H54 (cell line): ENCODE data around the gene LATS2.

ENCODE experiments used
- DNase-seq: peaks from one replicate; pipeline ENCODE4 v3.0.0; 2011; ENCODE audit warnings: low spot score, mixed read lengths; ENCODE audit not compliant: insufficient read length
- FAIRE-seq: peaks from 3 replicates; lab custom pipeline; 2011; peaks lifted over from hg19 to GRCh38; lab: Jason Lieb, UNC
- POLR2A ChIP-seq: IDR thresholded peaks from 2 replicates; pipeline ENCODE4 v1.6.1; 2011; ENCODE audit warnings: low read depth, mild to moderate bottlenecking, low read length

LATS2 gene

DNA sequence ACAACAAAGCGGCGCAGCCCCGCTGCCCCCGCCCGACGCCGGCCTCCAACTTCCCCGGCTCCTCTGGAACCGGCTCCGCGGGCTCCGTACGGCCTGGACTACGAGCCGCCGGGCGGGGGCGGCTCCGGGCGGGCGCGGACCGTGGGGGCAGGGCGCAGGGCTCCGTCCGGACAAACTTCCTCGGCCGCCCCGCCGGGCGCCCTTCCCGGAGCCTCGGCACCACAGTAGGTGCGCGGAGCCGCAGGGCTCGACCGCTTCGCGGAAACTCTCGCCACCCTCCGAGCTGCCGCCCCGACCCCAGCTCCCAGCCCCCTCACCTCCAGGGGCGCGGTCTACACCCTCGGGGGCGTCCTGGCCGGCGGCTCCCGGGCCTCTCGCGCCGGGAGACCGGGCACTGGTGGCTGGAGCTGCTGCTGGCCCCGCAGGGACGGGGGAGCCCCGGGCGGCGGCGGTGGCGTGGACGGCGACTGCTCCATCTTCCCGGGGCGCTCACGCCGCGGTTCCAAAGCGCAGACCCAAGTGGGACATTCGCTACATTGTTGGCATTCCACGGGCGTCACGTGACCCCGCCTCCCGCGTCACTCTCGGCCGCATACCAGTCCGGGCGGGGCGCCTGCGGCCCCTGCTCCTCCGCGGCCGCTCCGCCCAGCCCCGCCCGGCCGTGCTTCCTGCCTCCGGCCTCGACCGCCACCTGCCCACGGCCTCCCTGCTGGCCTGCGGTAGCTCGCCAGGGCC is at the start of gene LATS2:
Gene LATS2, minus strand, starts transcription at position 558 of the 735 bp plus-strand sequence. CDS start 15,560 bp downstream, outside the sequence.
- DNase-seq (peak; percentile 79), FAIRE-seq (no peak)
- peak; percentile 95 for TF ChIP-seq POLR2A

DNA sequence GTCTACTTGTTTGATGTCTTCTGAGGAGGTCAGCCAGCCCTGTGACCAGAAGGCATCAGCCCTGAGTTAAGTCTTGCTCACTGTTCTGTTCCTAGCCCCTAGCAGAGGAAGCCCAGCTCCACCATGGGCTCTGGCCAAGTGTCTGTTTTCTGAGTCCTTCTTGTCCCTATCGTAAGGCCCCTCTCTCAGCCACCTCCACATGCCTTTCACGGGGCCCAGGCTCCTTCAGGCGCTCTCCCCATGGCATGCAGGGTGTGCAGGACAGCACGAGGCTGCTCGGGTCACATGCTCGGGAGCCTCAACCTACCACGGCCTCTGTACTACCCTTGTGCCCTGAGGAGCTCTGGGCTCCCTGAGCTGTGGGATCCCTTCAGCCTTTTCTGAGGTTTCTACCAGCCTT is 47.8 kb upstream of the LATS2 start:
- DNase-seq (no peak), FAIRE-seq (no peak)
- no peak for TF ChIP-seq POLR2A

DNA sequence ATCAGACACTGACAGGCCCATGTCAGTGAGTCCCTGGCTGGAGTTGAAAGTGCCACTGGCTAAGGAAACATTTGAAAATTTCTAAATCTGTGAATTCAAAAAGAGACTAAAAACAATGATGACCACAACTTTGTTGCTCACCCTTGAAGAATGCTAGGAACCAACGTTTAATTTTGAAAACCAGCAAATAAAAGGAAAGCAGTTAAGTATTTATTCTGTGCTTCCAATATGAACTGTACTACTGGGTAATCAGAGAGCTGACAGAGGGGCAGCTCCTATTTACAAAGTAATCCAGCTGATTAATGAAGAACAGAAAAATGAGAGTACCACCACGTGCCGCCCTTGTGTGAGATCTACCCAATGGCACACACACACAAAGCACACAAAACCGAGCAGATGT is 44.7 kb upstream of the LATS2 start:
- no peak for FAIRE-seq
- DNase-seq: peak; percentile 20
- no peak for TF ChIP-seq POLR2A

DNA sequence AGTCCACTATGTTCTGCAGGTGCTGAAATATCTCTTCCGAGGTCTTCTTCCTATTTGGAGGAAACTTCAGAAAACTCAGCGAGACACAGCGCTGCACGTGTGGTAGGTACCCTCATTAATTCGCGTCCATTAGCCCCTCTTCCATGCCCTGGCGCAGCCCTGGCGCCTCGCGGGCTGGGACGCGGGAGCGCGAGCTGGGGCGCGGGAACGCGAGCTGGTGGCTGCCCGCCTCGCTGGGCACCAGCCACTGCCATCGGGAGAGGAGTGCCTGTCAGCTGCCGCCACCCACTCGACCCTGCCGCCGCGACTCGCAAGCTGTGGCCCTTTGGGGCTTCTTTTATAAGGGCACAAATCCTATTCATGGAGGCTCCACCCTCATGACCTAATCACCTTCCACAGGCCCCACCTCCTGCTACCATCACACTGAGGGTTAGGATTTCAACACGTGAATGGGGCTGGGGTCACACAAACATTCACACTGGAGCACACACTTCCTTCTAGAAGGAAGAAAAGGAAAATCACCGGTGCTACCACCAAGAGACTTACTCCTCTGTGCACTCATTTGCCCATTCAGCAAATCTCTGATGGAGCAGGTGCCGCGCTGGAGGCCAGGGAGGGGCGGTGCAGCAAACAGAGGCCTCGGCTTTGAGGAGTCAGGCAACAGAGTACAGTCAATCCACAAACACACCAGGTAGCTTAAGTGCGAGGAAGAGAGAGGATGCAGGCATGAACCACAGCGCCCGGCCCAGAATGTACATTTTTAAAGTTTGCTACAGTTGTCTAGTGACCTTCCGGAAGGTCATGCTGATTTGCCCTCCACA is 43.0 kb upstream of the LATS2 start:
- TF ChIP-seq POLR2A: no peak
- DNase-seq (no peak), FAIRE-seq (no peak)

DNA sequence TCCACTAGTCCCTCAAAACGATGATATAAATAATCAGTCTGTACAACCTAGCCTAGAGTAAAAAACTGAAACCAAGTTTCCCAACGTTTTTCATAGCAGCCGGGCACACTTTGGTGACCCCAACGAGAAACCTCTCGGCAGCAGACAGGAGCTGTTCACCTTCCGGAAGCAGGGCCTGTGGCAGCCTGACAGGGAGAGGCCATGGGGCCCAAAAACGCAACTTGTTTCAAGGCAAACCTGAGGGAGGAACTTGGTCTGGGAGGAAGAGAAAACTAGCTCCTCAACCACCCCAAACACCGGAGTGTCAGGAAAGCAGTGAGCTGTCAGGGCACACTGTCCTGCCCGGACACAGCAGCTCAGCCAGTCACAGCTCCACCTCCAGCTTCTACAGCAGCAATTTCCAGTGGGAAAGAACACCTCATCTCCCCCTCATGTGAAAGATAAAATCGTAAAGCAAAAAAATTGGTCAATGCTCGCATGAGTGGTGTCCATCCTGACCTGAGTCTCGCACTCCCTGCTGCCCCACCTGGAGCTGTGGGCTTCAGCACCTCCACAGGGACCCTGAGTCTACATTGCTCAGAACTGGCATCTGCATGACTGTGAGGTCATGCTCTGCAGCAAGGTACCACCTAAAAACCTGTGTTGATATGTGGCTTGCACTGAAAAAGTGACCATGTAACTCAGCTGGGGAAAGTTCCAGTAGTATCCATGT is 40.6 kb upstream of the LATS2 start:
- TF ChIP-seq POLR2A: no peak
- FAIRE-seq (no peak), DNase-seq (no peak)

DNA sequence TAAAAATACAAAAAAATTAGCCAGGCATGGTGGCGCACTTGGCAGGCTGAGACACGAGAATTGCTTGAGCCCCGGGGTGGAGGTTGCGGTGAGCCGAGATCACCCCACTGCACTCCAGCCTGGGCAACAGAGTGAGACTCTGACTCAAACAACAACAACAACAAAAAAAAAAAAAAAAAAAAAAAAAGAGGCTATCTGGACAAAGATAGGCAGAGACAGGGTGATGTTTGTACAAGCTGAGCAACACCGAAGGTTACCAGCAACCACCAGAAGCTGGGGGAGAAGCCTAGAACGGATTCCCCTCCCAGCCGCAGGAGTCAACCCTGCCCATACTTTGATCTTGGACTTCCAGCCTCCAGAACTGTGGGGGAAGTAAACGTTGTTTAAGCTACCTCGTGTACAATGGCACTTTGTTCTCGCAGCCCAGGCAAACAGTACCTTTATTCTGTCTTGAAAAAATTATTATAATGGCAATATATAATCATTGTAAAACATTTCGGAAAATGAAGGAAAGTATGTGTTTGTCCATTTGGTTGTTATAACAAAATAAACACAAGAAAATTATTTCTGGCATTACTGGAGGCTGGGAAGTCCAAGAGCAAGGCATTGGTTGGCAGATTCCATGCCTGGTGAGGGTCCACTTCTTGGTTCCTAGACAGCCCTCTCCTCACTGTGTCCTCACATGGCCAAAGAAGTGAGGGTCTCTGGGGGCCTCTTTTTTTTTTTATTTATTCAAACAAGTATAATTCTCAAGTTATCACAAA is 39.8 kb upstream of the LATS2 start:
- TF ChIP-seq POLR2A: no peak
- DNase-seq: no peak
- no peak for FAIRE-seq

DNA sequence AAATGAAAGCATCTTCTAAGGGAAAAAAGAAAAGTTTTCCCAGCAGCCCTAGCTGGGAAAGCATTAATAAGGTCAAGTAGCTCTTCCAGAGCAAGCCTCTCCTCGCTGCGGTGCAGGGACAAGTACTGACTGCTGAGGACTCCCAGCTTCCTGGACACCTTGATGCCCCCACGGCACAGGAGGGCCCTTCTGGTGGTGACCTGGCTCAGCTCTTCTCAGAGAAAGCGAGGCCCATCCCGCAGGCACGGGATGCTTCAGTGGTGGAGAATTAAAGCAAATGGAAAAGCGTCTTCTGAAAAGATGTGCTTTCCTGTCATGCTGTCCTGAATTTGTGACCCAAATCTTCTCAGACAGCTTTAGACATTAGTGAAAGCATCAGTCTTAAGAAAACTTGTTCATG is 38.8 kb upstream of the LATS2 start:
- no peak for TF ChIP-seq POLR2A
- DNase-seq: no peak
- FAIRE-seq: no peak

DNA sequence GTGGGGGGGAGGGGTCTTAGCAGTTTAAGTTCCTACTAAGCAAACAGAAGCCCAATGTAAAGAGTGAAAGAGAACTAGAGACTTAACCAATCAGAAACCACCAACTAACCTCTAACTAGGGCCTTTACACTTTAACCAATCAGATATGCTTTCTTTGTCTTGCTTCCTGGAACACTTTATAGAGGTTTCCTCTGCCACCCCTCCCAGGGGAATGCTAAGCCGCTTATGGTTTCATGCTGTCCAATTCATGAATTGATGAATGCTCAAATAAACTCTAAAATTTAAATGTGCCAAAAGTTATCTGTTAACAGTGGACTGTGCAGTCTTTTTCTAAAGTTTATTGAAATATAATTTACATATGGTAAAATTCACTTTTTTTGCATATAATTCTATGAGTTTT is 33.9 kb upstream of the LATS2 start:
- TF ChIP-seq POLR2A: no peak
- FAIRE-seq (no peak), DNase-seq (no peak)

DNA sequence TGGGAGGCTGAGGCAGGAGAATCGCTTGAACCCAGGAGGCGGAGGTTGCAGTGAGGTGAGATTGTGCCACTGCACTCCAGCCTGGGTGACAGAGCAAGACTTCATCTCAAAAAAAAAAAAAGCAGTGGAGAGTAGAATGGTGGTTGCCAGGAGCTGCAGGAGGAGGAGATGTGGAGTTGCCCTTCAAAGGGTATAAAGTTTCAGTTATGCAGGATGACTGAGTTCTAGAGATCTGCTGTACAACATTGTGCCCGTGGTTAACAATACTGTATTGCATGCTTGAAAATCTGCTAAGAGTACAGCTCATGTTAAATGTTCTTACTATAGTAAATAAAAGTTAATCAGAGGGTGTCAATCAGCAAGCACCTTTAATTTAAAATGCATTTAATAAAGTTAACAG is 28.4 kb upstream of the LATS2 start:
- DNase-seq: no peak
- no peak for FAIRE-seq
- no peak for TF ChIP-seq POLR2A

DNA sequence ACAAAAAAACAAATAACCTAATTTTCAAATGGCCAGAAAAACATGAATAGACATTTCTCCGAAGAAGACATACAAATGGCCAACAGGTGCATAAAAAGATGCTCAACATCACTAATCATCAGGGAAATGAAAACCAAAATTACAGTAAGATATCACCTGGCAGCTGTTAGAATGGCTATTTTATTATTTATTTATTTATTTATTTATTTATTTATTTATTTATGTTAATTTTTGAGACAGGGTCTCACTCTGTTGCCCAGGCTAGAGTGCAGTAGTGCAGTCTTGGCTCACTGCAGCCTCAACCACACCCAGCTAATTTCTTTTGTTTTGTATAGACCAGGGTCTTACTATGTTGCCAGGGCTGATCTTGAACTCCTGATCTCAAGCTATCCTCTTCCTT is 27.1 kb upstream of the LATS2 start:
- no peak for TF ChIP-seq POLR2A
- DNase-seq: no peak
- no peak for FAIRE-seq

DNA sequence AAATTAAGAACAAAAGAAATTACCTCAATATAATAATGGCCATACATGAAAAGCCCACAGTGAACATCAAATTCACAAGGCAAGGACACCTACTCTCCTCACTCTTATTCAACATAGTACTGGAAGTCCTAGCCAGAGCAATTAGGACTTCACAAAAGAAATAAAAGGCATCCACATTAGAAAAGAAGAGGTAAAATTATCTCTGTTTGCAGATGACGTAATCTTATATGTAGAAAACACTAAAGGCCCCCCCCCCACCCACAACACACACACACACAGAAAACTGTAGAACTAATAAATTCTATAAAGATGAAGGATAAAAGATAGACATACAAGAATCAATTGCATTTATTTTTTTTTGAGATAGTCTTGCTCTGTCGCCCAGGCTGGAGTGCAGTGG is 25.5 kb upstream of the LATS2 start:
- TF ChIP-seq POLR2A: no peak
- DNase-seq (no peak), FAIRE-seq (no peak)

DNA sequence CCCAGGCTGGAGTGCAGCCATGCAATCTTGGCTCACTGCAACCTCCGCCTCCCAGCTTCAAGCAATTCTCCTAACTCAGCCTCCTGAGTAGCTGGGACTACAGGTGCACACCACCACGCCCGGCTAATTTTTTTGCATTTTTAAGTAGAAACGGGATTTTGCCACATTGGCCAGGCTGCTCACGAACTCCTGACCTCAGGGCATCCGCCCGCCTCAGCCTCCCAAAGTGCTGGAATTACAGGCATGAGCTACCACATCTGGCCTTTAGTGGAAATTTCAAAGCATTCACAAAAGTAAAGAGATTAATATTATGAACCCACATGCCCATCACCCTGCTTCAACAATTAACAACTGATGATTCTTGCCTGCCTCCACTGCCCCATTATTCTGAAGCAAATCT is 20.5 kb upstream of the LATS2 start:
- FAIRE-seq (no peak), DNase-seq (no peak)

DNA sequence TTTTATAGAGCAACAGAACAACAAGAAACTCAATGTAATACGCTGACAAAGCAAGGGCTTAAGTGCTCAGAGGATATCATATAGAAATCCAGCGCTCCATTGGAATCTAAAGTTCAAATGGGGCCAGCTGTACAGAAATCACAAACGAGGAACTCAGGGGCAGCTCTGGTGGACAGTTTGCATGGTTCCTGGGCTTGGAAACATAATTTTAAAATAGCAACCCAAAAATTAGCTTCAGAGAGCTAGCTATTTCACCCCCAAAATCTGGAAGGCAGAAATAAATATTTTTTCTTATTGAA is 19.2 kb upstream of the LATS2 start:
- DNase-seq: no peak
- FAIRE-seq: no peak
- TF ChIP-seq POLR2A: no peak

More for the DNA sequence above, 20.5 kb upstream of the LATS2 start:
- no peak for TF ChIP-seq POLR2A
